HepG2 (cell line): ENCODE data around the gene ZFP92. TPM values are rescaled to one million over a fixed set of nuclear protein-coding genes. Genes with fewer than 3 reads are reported as not detected.
"Not testable (repeated sequence)": the region's sequence is repeated elsewhere in the genome, so short reads cannot be mapped to it uniquely, and the experiment has no call there.

Source experiments
- ATAC-seq: fragments of 200-7000 bp; cut with Tn5 transposase; 3 replicates; pipeline ENCODE4 v1.9.1; 2020; ENCODE audit warnings: mild to moderate bottlenecking, moderate library complexity
- BruUV-seq: library from RNA; stranded (reverse); fragments of 400-500 nt; replicated peaks from 2 replicates; lab custom pipeline; 2021; lab: Mats Ljungman, UMichigan
- CTCF ChIA-PET: fragments of 300-600 bp; formaldehyde crosslinking; extraction: SDS; loops from one replicate; lab custom pipeline; 2021; ENCODE audit warnings: low total read pairs, inconsistent platforms, low intra/inter-chr PET ratio; lab: Yijun Ruan, JAX
- POLR2A ChIA-PET: fragments of 350-600 bp; sonication (Branson Sonifier 250); formaldehyde crosslinking; loops from one replicate; lab custom pipeline; 2020; ENCODE audit warnings: antibody characterized with exemption, inconsistent platforms; lab: Yijun Ruan, JAX
- DNase-seq: peaks from one replicate; pipeline ENCODE4 v3.0.0-alpha.2; 2015; ENCODE audit warnings: low spot score
- FAIRE-seq: peaks from 3 replicates; lab custom pipeline; 2011; peaks lifted over from hg19 to GRCh38; lab: Jason Lieb, UNC
- H2AFZ ChIP-seq: one replicate; pipeline ENCODE4 v1.6.1; 2011; ENCODE audit warnings: low read length, inconsistent platforms
- H3K27ac ChIP-seq: fragments of 300-600 bp; 3 replicates; pipeline ENCODE4 v1.8.0; 2011; ENCODE audit warnings: mixed run types, mild to moderate bottlenecking, mixed read lengths, low read length, inconsistent platforms; ENCODE audit not compliant: insufficient read depth; ENCODE audit errors: extremely low read length
- H3K27me3 ChIP-seq, 2 experiments: fragments of 200-600 bp in 1 of 2; 2 replicates in 1 of 2; 3 replicates in 1 of 2; pipeline versions ENCODE4 v1.6.0 to v1.8.0; 2011; ENCODE audit warnings: low read length in 2 of 2, mild to moderate bottlenecking in 2 of 2, moderate library complexity in 2 of 2, inconsistent platforms in 1 of 2; ENCODE audit not compliant: insufficient read depth in 2 of 2, control insufficient read depth in 1 of 2
- H3K36me3 ChIP-seq, 2 experiments: fragments of 200-600 bp in 1 of 2; replicated peaks in 1 of 2; 2 replicates in 1 of 2; 3 replicates in 1 of 2; pipeline versions ENCODE4 v1.5.1 to v1.8.0; 2011; ENCODE audit warnings: low read length in 2 of 2, inconsistent platforms in 1 of 2; ENCODE audit not compliant: insufficient read depth in 2 of 2, control insufficient read depth in 1 of 2
- H3K4me1 ChIP-seq: 2 replicates; pipeline ENCODE4 v1.5.1; 2012; ENCODE audit warnings: low read length, inconsistent platforms; ENCODE audit not compliant: insufficient read depth
- H3K4me2 ChIP-seq: 2 replicates; pipeline ENCODE4 v1.6.0; 2011; ENCODE audit warnings: low read depth, low read length, inconsistent platforms
- H3K4me3 ChIP-seq, 3 experiments: fragments of 200-600 bp in 1 of 3; sonication (generic), shearing (Covaris generic) in 1 of 3; replicated peaks in 1 of 3; 2 replicates each; pipeline ENCODE4 v1.5.1; 2011 to 2016; ENCODE audit warnings: low read length in 3 of 3, inconsistent platforms in 2 of 3, low read depth in 2 of 3, mild to moderate bottlenecking in 2 of 3, control low read depth in 1 of 3, mixed read lengths in 1 of 3; ENCODE audit not compliant: insufficient read depth in 1 of 3
- H3K79me2 ChIP-seq: one replicate; pipeline ENCODE4 v1.6.1; 2011; ENCODE audit warnings: low read length, inconsistent platforms; ENCODE audit not compliant: insufficient read depth
- H3K9ac ChIP-seq: 2 replicates; pipeline ENCODE4 v1.6.0; 2011; ENCODE audit warnings: mild to moderate bottlenecking, low read depth, low read length, inconsistent platforms; ENCODE audit not compliant: insufficient read depth
- H3K9me3 ChIP-seq: 2 replicates; pipeline ENCODE4 v1.5.1; 2012; ENCODE audit warnings: mild to moderate bottlenecking, low read length
- H4K20me1 ChIP-seq: 2 replicates; pipeline ENCODE4 v1.6.0; 2011; ENCODE audit warnings: inconsistent platforms, mild to moderate bottlenecking, low read length, moderate library complexity; ENCODE audit not compliant: insufficient read depth
- ZNF646 ChIP-seq: sonication (generic); formaldehyde crosslinking; IDR thresholded peaks from 2 replicates; pipeline ENCODE4 v1.9.0; 2021; ENCODE audit warnings: mild to moderate bottlenecking, missing genetic modification reagents
- WGBS: methylation state at CpG from one replicate; pipeline ENCODE4 v1.1.6; 2017; ENCODE audit warnings: low lambda C conversion rate; 5-methylcytosine and 5-hydroxymethylcytosine counted together
- in situ Hi-C: cut with HindIII; loops from 2 replicates; pipeline ENCODE4 v1.10.0; 2017; ENCODE audit warnings: low pct_unique_long_range_greater_than_20kb; ENCODE audit not compliant: extremely low pct_ligation_motif_present
- intact Hi-C: fragments of 100-400 bp; cut with micrococcal nuclease; formaldehyde crosslinking; loops from one replicate; pipeline ENCODE4 v1.10.0; 2022; ENCODE audit not compliant: unreplicated experiment
- polyA plus RNA-seq, 8 experiments: library from polyadenylated mRNA; depleted of rRNA in 3 of 8; stranded (reverse) in 7 of 8; unstranded in 1 of 8; fragments of >200 nt; fragmentation: Illumina TruSeq in 4 of 8; extraction: Trizol in 4 of 8; gene quantifications; 2 replicates each; pipeline versions ENCODE4 v1.2.1 to v1.2.3, GENCODE V29; 2011 to 2016; ENCODE audit warnings: low read depth in 4 of 8, missing spikeins in 1 of 8, mixed read lengths in 1 of 8; ENCODE audit not compliant: insufficient read depth in 1 of 8
- total RNA-seq, 5 experiments: library from RNA; depleted of rRNA; stranded (reverse); fragments of >200 nt; fragmentation: Illumina TruSeq; extraction: Trizol; gene quantifications; 2 replicates each; pipeline ENCODE4 v1.2.3, GENCODE V29; 2016; ENCODE audit warnings: low read depth in 1 of 5

ZFP92 gene
- total and polyA plus RNA-seq, 2 of the 13 experiments (the other 11 are each of a cell fraction or from before 2014, with no cell fraction given) = 0.02 TPM; not detected in 1

GRCh38 chrX:153389460-153389768, 21.9 kb upstream of the ZFP92 start:
- H3K27ac ChIP-seq, H3K79me2 ChIP-seq, BruUV-seq, ATAC-seq, intact Hi-C loops, H3K4me3 ChIP-seq, H2AFZ ChIP-seq, H3K36me3 ChIP-seq, FAIRE-seq, in situ Hi-C loops, H3K4me1 ChIP-seq, H3K27me3 ChIP-seq, H3K9ac ChIP-seq, H3K9me3 ChIP-seq, CTCF ChIA-PET, H4K20me1 ChIP-seq, H3K4me2 ChIP-seq, DNase-seq, POLR2A ChIA-PET: not testable (repeated sequence)
- TF ChIP-seq ZNF646 (CRISPR knock-in tag) = peak; percentile 59
- WGBS = 96% methylated on average over 6 of the region's 6 CpGs
